Measurements from ENCODE around the gene CAPZB. TPM values are rescaled to one million over a fixed set of nuclear protein-coding genes. Genes with fewer than 3 reads are reported as not detected.

CAPZB gene
- total and polyA plus RNA-seq, 10 donors, result 139 to 386 (median 277) TPM

DNA sequence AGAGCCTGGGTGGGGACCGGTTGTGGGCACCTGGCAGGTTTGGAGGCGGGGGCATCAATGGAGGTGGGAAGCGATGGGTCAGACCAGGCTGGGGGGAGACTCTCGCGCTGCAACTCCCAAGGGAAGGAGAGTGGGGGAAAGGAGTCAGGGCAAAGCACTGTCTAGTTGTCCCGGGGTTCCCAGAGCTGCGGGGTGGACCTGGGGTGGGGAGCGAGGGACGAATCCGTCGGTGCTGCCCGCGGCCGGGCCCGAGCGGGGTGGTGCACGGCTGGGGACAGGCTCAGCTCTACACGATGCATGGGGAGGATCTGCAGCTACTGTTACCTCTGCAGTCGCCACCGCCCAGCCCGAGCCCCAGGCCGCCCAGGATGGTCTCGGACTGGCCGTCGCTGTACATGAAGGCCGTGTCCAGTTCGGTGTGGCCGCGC lies 173.8 kb downstream of the CAPZB start:
- H3K4me3 ChIP-seq, result peak overlapping the region; percentile 80 to 99 (median 86)
- 0 to 3% (median 1%) methylated on average over 15 to 29 of the region's 29 CpGs for WGBS, 5 donors
- no peaks in the 10 kb centered on the region for H3K9me3 ChIP-seq
- peak overlapping the region; percentile 46 to 92 (median 84) for H3K27ac ChIP-seq
- intact Hi-C loops (cut with DNase I; ENCODE audit: low total_unique reads), result no loop called here
- no peak for TF ChIP-seq CTCF (IDR thresholded peaks at IDR 0.05 in 8 of 11, conservative IDR thresholded peaks at IDR 0.05 in 3 of 11)
- TF ChIP-seq POLR2AphosphoS5 (IDR thresholded peaks at IDR 0.05), result no peak
- TF ChIP-seq POLR2A (IDR thresholded peaks at IDR 0.05), result no peak
- H3K36me3 ChIP-seq, result peaks cover 0 to 21% (median 19%) of the 10 kb centered on the region in 6 donors
- H3K27me3 ChIP-seq (replicated peaks in 1 of 7), result no peaks in the 10 kb centered on the region
- DNase-seq, result no peak
- peaks cover 43 to 64% (median 55%) of the 10 kb centered on the region in 6 donors for H3K4me1 ChIP-seq

- Histone ChIP-seq H3K4me1 (peaks cover 39 to 58% (median 48%) of the 10 kb centered on the region in 6 donors), H3K27me3 (replicated peaks in 1 of 7) (no peaks in the 10 kb centered on the region), H3K27ac (peak overlapping the region in 1 of 8 donors; percentile 92), H3K9me3 (no peaks in the 10 kb centered on the region), H3K4me3 (peak overlapping the region; percentile 80 to 99 (median 86)), H3K36me3 (peaks cover 0 to 27% (median 25%) of the 10 kb centered on the region in 6 donors)
- 47 to 59% (median 59%) methylated on average over 13 of the region's 13 CpGs for WGBS, 5 donors
- TF ChIP-seq POLR2A (IDR thresholded peaks at IDR 0.05), result no peak
- no peak for TF ChIP-seq CTCF (IDR thresholded peaks at IDR 0.05 in 8 of 11, conservative IDR thresholded peaks at IDR 0.05 in 3 of 11)
- no peak for TF ChIP-seq POLR2AphosphoS5 (IDR thresholded peaks at IDR 0.05)
- DNase-seq, result peak; percentile 68
- intact Hi-C loops (cut with DNase I; ENCODE audit: low total_unique reads), result no loop called here
Observed at GRCh38 chr1:19310720-19311502, 174.4 kb downstream of the CAPZB start.

- H3K9me3 ChIP-seq, result no peaks in the 10 kb centered on the region
- peaks cover 31 to 50% (median 40%) of the 10 kb centered on the region in 6 donors for H3K4me1 ChIP-seq
- WGBS, 5 donors, result 90 to 97% (median 94%) methylated on average over 7 of the region's 7 CpGs
- H3K4me3 ChIP-seq, result no peak overlapping the region
- TF ChIP-seq POLR2AphosphoS5 (IDR thresholded peaks at IDR 0.05) (no peak), CTCF (IDR thresholded peaks at IDR 0.05 in 8 of 11, conservative IDR thresholded peaks at IDR 0.05 in 3 of 11) (no peak), POLR2A (IDR thresholded peaks at IDR 0.05) (no peak)
- peaks cover 0 to 36% (median 34%) of the 10 kb centered on the region in 6 donors for H3K36me3 ChIP-seq
- no peaks in the 10 kb centered on the region for H3K27me3 ChIP-seq (replicated peaks in 1 of 7)
- no peak for DNase-seq
- no peak overlapping the region for H3K27ac ChIP-seq
- intact Hi-C loops (cut with DNase I; ENCODE audit: low total_unique reads), result no loop called here
Observed at GRCh38 chr1:19310061-19310460, 175.3 kb downstream of the CAPZB start.

GRCh38 chr1:19309123-19309813 lies 176.1 kb downstream of the CAPZB start:
- H3K27ac ChIP-seq, result no peak overlapping the region
- no peaks in the 10 kb centered on the region for H3K9me3 ChIP-seq
- H3K27me3 ChIP-seq (replicated peaks in 1 of 7), result no peaks in the 10 kb centered on the region
- TF ChIP-seq POLR2A (IDR thresholded peaks at IDR 0.05), result no peak
- TF ChIP-seq CTCF (IDR thresholded peaks at IDR 0.05 in 8 of 11, conservative IDR thresholded peaks at IDR 0.05 in 3 of 11), result no peak
- no peak overlapping the region for H3K4me3 ChIP-seq
- WGBS, 5 donors, result 84 to 95% (median 91%) methylated on average over 6 of the region's 6 CpGs
- peaks cover 23 to 42% (median 32%) of the 10 kb centered on the region in 6 donors for H3K4me1 ChIP-seq
- intact Hi-C loops (cut with DNase I; ENCODE audit: low total_unique reads), result no loop called here
- peaks cover 0 to 44% (median 41%) of the 10 kb centered on the region in 6 donors for H3K36me3 ChIP-seq
- no peak for DNase-seq

All from spleen (tissue), 11 donors.